ENCODE results near the gene FAM98B. TPM values are rescaled to one million over a fixed set of nuclear protein-coding genes. Genes with fewer than 3 reads are reported as not detected.
"Not testable (repeated sequence)": the region's sequence is repeated elsewhere in the genome, so short reads cannot be mapped to it uniquely, and the experiment has no call there.

Gene FAM98B
- total RNA-seq, 2 experiments from 2014 or later, result 8.5 to 29.1 TPM

DNA sequence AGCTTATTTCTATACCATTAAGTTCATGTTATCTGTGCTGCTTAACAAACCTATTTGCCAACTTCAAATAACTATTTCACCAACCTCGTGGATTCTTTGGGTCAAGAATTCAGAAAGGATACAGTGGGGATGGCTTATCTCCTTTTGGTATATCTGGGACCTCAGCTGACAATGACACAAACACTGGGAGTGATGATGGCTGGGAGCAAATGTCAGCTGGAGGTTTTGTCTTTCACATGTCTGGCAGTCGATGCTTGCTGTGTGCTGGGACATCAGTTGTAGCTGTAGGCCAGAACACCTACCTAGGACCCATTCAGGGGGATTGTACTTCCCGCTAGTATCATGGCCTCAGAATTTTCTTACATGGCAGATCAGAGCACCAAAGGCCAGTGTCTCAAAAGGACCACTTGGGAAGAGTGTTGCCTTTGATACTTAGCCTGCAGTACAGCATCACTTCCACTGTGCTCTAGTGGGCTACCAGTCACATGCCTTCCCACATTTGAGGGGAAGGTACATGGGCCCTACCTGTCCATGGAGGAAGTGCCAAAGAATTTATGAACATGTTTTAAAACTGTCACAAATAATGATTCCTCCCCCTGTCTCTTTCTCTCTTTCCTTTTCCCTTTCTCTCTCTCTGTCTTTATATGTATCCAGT lies 23.7 kb upstream of the FAM98B start:
- ChIA-PET POLR2A (no interaction called here), CTCF (ENCODE audit: unreplicated experiment) (no interaction called here)
- no peaks in the 10 kb centered on the region for H3K9me3 ChIP-seq (ENCODE audit: low read length)
- H4K20me1 ChIP-seq (ENCODE audit: insufficient read depth, low read length), result no peaks in the 10 kb centered on the region
- H3K4me2 ChIP-seq (ENCODE audit: low read length), result no peak overlapping the region
- no peak for DNase-seq (ENCODE audit: low spot score)
- no peak overlapping the region for H3K27ac ChIP-seq (ENCODE audit: low read depth, low read length, poor library complexity, severe bottlenecking)
- H2AFZ ChIP-seq (ENCODE audit: low read length), result no peak overlapping the region
- no peaks in the 10 kb centered on the region for H3K79me2 ChIP-seq (ENCODE audit: insufficient read depth, low read depth, low read length)
- H3K9me2 ChIP-seq (ENCODE audit: insufficient read depth, low read length), result no peaks in the 10 kb centered on the region
- no peak for TF ChIP-seq EZH2phosphoT487 (IDR thresholded peaks at IDR 0.05; ENCODE audit: borderline replicate concordance, low read depth, low read length)
- TF ChIP-seq, protein P1, sequence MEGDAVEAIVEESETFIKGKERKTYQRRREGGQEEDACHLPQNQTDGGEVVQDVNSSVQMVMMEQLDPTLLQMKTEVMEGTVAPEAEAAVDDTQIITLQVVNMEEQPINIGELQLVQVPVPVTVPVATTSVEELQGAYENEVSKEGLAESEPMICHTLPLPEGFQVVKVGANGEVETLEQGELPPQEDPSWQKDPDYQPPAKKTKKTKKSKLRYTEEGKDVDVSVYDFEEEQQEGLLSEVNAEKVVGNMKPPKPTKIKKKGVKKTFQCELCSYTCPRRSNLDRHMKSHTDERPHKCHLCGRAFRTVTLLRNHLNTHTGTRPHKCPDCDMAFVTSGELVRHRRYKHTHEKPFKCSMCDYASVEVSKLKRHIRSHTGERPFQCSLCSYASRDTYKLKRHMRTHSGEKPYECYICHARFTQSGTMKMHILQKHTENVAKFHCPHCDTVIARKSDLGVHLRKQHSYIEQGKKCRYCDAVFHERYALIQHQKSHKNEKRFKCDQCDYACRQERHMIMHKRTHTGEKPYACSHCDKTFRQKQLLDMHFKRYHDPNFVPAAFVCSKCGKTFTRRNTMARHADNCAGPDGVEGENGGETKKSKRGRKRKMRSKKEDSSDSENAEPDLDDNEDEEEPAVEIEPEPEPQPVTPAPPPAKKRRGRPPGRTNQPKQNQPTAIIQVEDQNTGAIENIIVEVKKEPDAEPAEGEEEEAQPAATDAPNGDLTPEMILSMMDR (conservative IDR thresholded peaks at IDR 0.05; ENCODE audit: low read length), result no peak
- no peaks in the 10 kb centered on the region for H3K36me3 ChIP-seq (ENCODE audit: insufficient read depth, low read length)
- no peaks in the 10 kb centered on the region for H3K4me1 ChIP-seq (ENCODE audit: insufficient read depth, low read length, poor library complexity, severe bottlenecking)
- no peak overlapping the region for H3K4me3 ChIP-seq (ENCODE audit: low read depth, low read length, poor library complexity, severe bottlenecking)
- BruUV-seq (replicated peaks), result no TSS peak
- intact Hi-C loops (cut with micrococcal nuclease; ENCODE audit: unreplicated experiment), result no loop called here

DNA sequence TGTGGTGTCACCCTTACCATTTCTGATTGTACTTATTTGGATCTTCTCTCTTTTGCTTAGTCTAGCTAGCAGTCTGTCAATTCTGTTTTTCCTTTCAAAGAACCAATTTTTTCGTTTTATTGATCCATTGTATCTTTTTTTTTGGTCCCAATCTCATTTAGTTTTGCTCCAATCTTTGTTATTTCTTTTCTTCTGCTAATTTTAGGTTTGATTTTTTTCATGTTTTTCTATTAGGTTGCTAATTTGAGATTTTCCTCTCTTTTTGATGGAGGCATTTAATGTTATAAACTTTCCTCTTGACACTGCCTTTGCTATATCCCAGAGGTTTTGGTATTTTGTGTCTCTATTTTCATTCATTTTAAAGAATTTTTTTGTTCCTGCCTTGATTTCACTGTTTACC lies 16.9 kb upstream of the FAM98B start:
- no peak overlapping the region for H3K27ac ChIP-seq (ENCODE audit: low read depth, low read length, poor library complexity, severe bottlenecking)
- ChIA-PET CTCF (ENCODE audit: unreplicated experiment) (no interaction called here), POLR2A (no interaction called here)
- H3K4me1 ChIP-seq (ENCODE audit: insufficient read depth, low read length, poor library complexity, severe bottlenecking), result peaks cover 3% of the 10 kb centered on the region
- no peak overlapping the region for H3K4me2 ChIP-seq (ENCODE audit: low read length)
- no peaks in the 10 kb centered on the region for H3K9me3 ChIP-seq (ENCODE audit: low read length)
- no peaks in the 10 kb centered on the region for H3K9me2 ChIP-seq (ENCODE audit: insufficient read depth, low read length)
- H3K4me3 ChIP-seq (ENCODE audit: low read depth, low read length, poor library complexity, severe bottlenecking), result no peak overlapping the region
- no TSS peak for BruUV-seq (replicated peaks)
- no peak overlapping the region for H2AFZ ChIP-seq (ENCODE audit: low read length)
- intact Hi-C loops (cut with micrococcal nuclease; ENCODE audit: unreplicated experiment), result no loop called here
- no peaks in the 10 kb centered on the region for H3K36me3 ChIP-seq (ENCODE audit: insufficient read depth, low read length)
- no peaks in the 10 kb centered on the region for H4K20me1 ChIP-seq (ENCODE audit: insufficient read depth, low read length)
- TF ChIP-seq EZH2phosphoT487 (IDR thresholded peaks at IDR 0.05; ENCODE audit: borderline replicate concordance, low read depth, low read length), result no peak
- TF ChIP-seq, protein P1 (conservative IDR thresholded peaks at IDR 0.05; ENCODE audit: low read length), result no peak
- DNase-seq (ENCODE audit: low spot score), result no peak
- H3K79me2 ChIP-seq (ENCODE audit: insufficient read depth, low read depth, low read length), result no peaks in the 10 kb centered on the region

DNA sequence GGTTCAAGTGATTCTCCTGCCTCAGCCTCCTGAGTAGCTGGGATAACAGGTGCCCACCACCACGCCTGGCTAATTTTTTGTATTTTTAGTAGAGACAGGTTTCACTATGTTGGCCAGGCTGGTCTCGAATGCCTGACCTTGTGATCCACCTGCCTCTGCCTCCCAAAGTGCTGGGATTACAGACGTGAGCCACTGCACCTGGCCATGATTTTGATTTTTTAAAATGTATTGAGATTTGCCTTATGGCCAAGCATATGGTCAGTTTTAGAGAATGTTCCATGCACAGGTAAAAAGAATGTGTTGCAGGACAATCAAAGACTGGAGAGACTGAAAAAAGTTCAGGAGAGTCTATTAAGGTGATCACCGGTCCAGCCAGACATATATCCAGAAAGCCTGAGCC lies 16.3 kb upstream of the FAM98B start:
- H3K79me2 ChIP-seq (ENCODE audit: insufficient read depth, low read depth, low read length); H3K9me2 ChIP-seq (ENCODE audit: insufficient read depth, low read length); H2AFZ ChIP-seq (ENCODE audit: low read length); DNase-seq (ENCODE audit: low spot score); H3K36me3 ChIP-seq (ENCODE audit: insufficient read depth, low read length); BruUV-seq (replicated peaks); intact Hi-C loops (cut with micrococcal nuclease; ENCODE audit: unreplicated experiment); H3K4me3 ChIP-seq (ENCODE audit: low read depth, low read length, poor library complexity, severe bottlenecking); CTCF ChIA-PET (ENCODE audit: unreplicated experiment); H3K4me1 ChIP-seq (ENCODE audit: insufficient read depth, low read length, poor library complexity, severe bottlenecking); H4K20me1 ChIP-seq (ENCODE audit: insufficient read depth, low read length); H3K9me3 ChIP-seq (ENCODE audit: low read length); H3K4me2 ChIP-seq (ENCODE audit: low read length); H3K27ac ChIP-seq (ENCODE audit: low read depth, low read length, poor library complexity, severe bottlenecking): not testable (repeated sequence)
- POLR2A ChIA-PET, result interaction anchor here (0.7 kb wide), 1 partner anchor 101 kb away, joined by 4 read pairs; no protein-coding TSS in a partner anchor

Measured in OCI-LY7 (cell line).